PC-9 (cell line): ENCODE results near the gene KCTD20. TPM values are rescaled to one million over a fixed set of nuclear protein-coding genes. Genes with fewer than 3 reads are reported as not detected.
"Not testable (repeated sequence)": the region's sequence is repeated elsewhere in the genome, so short reads cannot be mapped to it uniquely, and the experiment has no call there.

Experiments
- BruUV-seq: library from RNA; stranded (reverse); fragments of 400-500 nt; replicated peaks from 2 replicates; lab custom pipeline; 2021; lab: Mats Ljungman, UMichigan
- CTCF ChIA-PET: fragments of 300-600 bp; sonication (Branson Sonifier 250); formaldehyde crosslinking; loops from one replicate; lab custom pipeline; 2022; ENCODE audit warnings: antibody characterized with exemption; lab: Charles Lee
- POLR2A ChIA-PET: fragments of 300-600 bp; sonication (Branson Sonifier 250); formaldehyde crosslinking; loops from one replicate; lab custom pipeline; 2022; ENCODE audit warnings: antibody characterized with exemption; ENCODE audit not compliant: unreplicated experiment; lab: Charles Lee
- DNase-seq, 2 experiments: peaks; one replicate each; pipeline versions ENCODE4 v3.0.0 to v3.0.0-alpha.2; 2015 to 2022; ENCODE audit warnings: mixed read lengths in 1 of 2
- H2AFZ ChIP-seq: fragments of 200-600 bp; sonication (generic); 2 replicates; pipeline ENCODE4 v1.8.1; 2017; ENCODE audit warnings: antibody characterized with exemption
- H3F3A ChIP-seq: fragments of 200-600 bp; sonication (generic); 2 replicates; pipeline ENCODE4 v1.8.1; 2017; ENCODE audit warnings: antibody characterized with exemption, mild to moderate bottlenecking, low read depth; ENCODE audit not compliant: insufficient read depth
- H3K27ac ChIP-seq: fragments of 200-600 bp; sonication (generic); 2 replicates; pipeline ENCODE4 v1.6.1; 2016; ENCODE audit warnings: mixed run types
- H3K27me3 ChIP-seq: fragments of 200-600 bp; sonication (generic); 2 replicates; pipeline ENCODE4 v1.6.1; 2016; ENCODE audit warnings: low read depth, mixed run types; ENCODE audit not compliant: insufficient read depth
- H3K36me3 ChIP-seq: fragments of 200-600 bp; sonication (generic); 2 replicates; pipeline ENCODE4 v1.6.1; 2016; ENCODE audit warnings: low read depth, mixed run types
- H3K4me1 ChIP-seq: fragments of 200-600 bp; sonication (generic); replicated peaks from 2 replicates; pipeline ENCODE4 v1.6.1; 2016; ENCODE audit warnings: mixed run types; ENCODE audit not compliant: insufficient read depth
- H3K4me2 ChIP-seq: fragments of 200-600 bp; sonication (generic); 2 replicates; pipeline ENCODE4 v1.6.1; 2017; ENCODE audit warnings: mixed run types
- H3K4me3 ChIP-seq: fragments of 200-600 bp; sonication (generic); 2 replicates; pipeline ENCODE4 v1.6.1; 2016; ENCODE audit warnings: mixed run types
- H3K79me2 ChIP-seq: fragments of 200-600 bp; sonication (generic); 2 replicates; pipeline ENCODE4 v1.6.1; 2017; ENCODE audit warnings: low read depth, mixed run types
- H3K9me2 ChIP-seq: fragments of 200-600 bp; sonication (generic); 2 replicates; pipeline ENCODE4 v1.8.1; 2017; ENCODE audit warnings: mild to moderate bottlenecking; ENCODE audit not compliant: insufficient read depth
- H3K9me3 ChIP-seq: fragments of 200-600 bp; sonication (generic); 2 replicates; pipeline ENCODE4 v1.8.1; 2016; ENCODE audit warnings: low read depth; ENCODE audit not compliant: insufficient read depth
- H4K20me1 ChIP-seq: fragments of 200-600 bp; sonication (generic); 2 replicates; pipeline ENCODE4 v1.8.1; 2017; ENCODE audit not compliant: insufficient read depth
- CTCF ChIP-seq: fragments of 200-600 bp; sonication (generic); conservative IDR thresholded peaks from 2 replicates; pipeline ENCODE4 v1.6.1; 2017; ENCODE audit warnings: mixed run types, antibody characterized with exemption, mild to moderate bottlenecking, moderate library complexity
- EZH2 ChIP-seq: fragments of 200-600 bp; sonication (generic); IDR thresholded peaks from 2 replicates; pipeline ENCODE4 v1.8.0; 2017; ENCODE audit warnings: antibody characterized with exemption, low read depth
- intact Hi-C: fragments of 100-400 bp; cut with micrococcal nuclease; formaldehyde crosslinking; loops from one replicate; pipeline ENCODE4 v1.10.0; 2022; ENCODE audit not compliant: unreplicated experiment
- total RNA-seq: library from RNA; stranded (reverse); gene quantifications from 2 replicates; pipeline ENCODE4 v1.2.3, GENCODE V29; 2021

The KCTD20 gene
- total RNA-seq, 1 experiment from 2014 or later, result 42.5 TPM

GRCh38 chr6:36445621-36446020, 2.8 kb downstream of the KCTD20 start:
- CTCF ChIA-PET, result no interaction called here
- POLR2A ChIA-PET, result no interaction called here
- intact Hi-C loops, result no loop called here
- Histone ChIP-seq H3K36me3 (no peaks in the 10 kb centered on the region; the same call in 1 of the 2 replicates), H3K4me1 (peaks cover 24% of the 10 kb centered on the region), H3K4me2 (no peak overlapping the region), H3K27ac (no peak overlapping the region), H3K9me2 (no peaks in the 10 kb centered on the region), H3K4me3 (no peak overlapping the region), H3K9me3 (peaks cover 4% of the 10 kb centered on the region; the same call in 1 of the 2 replicates), H3F3A (peaks cover 30% of the 10 kb centered on the region), H3K27me3 (no peaks in the 10 kb centered on the region), H3K79me2 (peaks cover 78% of the 10 kb centered on the region), H2AFZ (no peak overlapping the region), H4K20me1 (no peaks in the 10 kb centered on the region; the same call in 1 of the 2 replicates)
- no peak for DNase-seq
- no TSS peak for BruUV-seq
- TF ChIP-seq EZH2 (no peak), CTCF (no peak)

- CTCF ChIA-PET, result interaction anchor here (0.6 kb wide), 1 partner anchor 635 kb away, joined by 7 read pairs; no protein-coding TSS in a partner anchor
- H3K36me3 ChIP-seq, result peaks cover 16% of the 10 kb centered on the region; the same call in 1 of the 2 replicates
- intact Hi-C loops, result not testable (repeated sequence)
Observed at GRCh38 chr6:36449173-36449572, 6.4 kb downstream of the KCTD20 start.

GRCh38 chr6:36452897-36453296, 10.1 kb downstream of the KCTD20 start:
- intact Hi-C loops, H3K27ac ChIP-seq, BruUV-seq, DNase-seq, H3K4me2 ChIP-seq, H3K27me3 ChIP-seq, CTCF ChIA-PET, POLR2A ChIA-PET, H3K9me3 ChIP-seq, H3K9me2 ChIP-seq, H2AFZ ChIP-seq, H3K4me3 ChIP-seq: not testable (repeated sequence)
- Histone ChIP-seq H3F3A (peaks cover 24% of the 10 kb centered on the region), H3K4me1 (peaks cover 10% of the 10 kb centered on the region), H3K36me3 (peaks cover 16% of the 10 kb centered on the region; the same call in 1 of the 2 replicates), H3K79me2 (peaks cover 93% of the 10 kb centered on the region), H4K20me1 (peaks cover 15% of the 10 kb centered on the region)

More at GRCh38 chr6:36449173-36449572, 6.4 kb downstream of the KCTD20 start:
- H3K27me3 ChIP-seq, H3K4me3 ChIP-seq, H4K20me1 ChIP-seq, H3K4me2 ChIP-seq, H3K27ac ChIP-seq, H3K4me1 ChIP-seq, DNase-seq, H2AFZ ChIP-seq, H3K9me2 ChIP-seq, BruUV-seq, POLR2A ChIA-PET, H3K9me3 ChIP-seq: not testable (repeated sequence)
- Histone ChIP-seq H3K79me2 (peaks cover 93% of the 10 kb centered on the region), H3F3A (peaks cover 14% of the 10 kb centered on the region)

GRCh38 chr6:36455486-36456027, 12.8 kb downstream of the KCTD20 start:
- ChIA-PET POLR2A (interaction anchor here (0.6 kb wide), 3 partner anchors 135 to 297 kb away, joined by 3 to 13 read pairs (median 3); no protein-coding TSS in a partner anchor), CTCF (interaction anchor here (0.6 kb wide), 1 partner anchor 137 kb away, joined by 7 read pairs; no protein-coding TSS in a partner anchor)
- Histone ChIP-seq H3K4me2 (peak overlapping the region; percentile 21), H3K27me3 (no peaks in the 10 kb centered on the region), H2AFZ (no peak overlapping the region), H4K20me1 (peaks cover 15% of the 10 kb centered on the region), H3F3A (peaks cover 20% of the 10 kb centered on the region), H3K36me3 (peaks cover 16% of the 10 kb centered on the region; the same call in 1 of the 2 replicates), H3K9me3 (no peaks in the 10 kb centered on the region), H3K79me2 (peaks cover 89% of the 10 kb centered on the region), H3K4me1 (peaks cover 10% of the 10 kb centered on the region), H3K27ac (no peak overlapping the region), H3K9me2 (no peaks in the 10 kb centered on the region), H3K4me3 (no peak overlapping the region)
- TF ChIP-seq CTCF (no peak), EZH2 (no peak)
- intact Hi-C loops, result no loop called here
- DNase-seq, result peak; percentile 35 to 67
- BruUV-seq, result no TSS peak
